ENCODE measurements around the gene LMO1. TPM values are rescaled to one million over a fixed set of nuclear protein-coding genes. Genes with fewer than 3 reads are reported as not detected.

The LMO1 gene
- polyA plus RNA-seq, 1 donor (not counting 4 experiments of a cell fraction or from before 2014, with no cell fraction given), result 0.08 TPM

GRCh38 chr11:8186429-8186828, 77.2 kb downstream of the LMO1 start:
- dilution Hi-C loops (cut with MboI; ENCODE audit: extremely low pct_ligation_motif_present, low sequenced_read_pairs), result no loop called here
- Histone ChIP-seq H3K4me2 (ENCODE audit: control insufficient read depth, extremely low read depth, insufficient read depth, low read depth, low read length) (no peak overlapping the region), H3K27me3 (ENCODE audit: control insufficient read depth, extremely low read depth, insufficient read depth, low read length) (no peaks in the 10 kb centered on the region), H2AFZ (ENCODE audit: control insufficient read depth, low read length) (no peak overlapping the region), H3K36me3 (ENCODE audit: control insufficient read depth in 2 of 2, extremely low read depth in 1 of 2, insufficient read depth in 2 of 2, low read length in 2 of 2) (no peaks in the 10 kb centered on the region), H4K20me1 (ENCODE audit: control insufficient read depth, extremely low read depth, insufficient read depth, low read length) (no peaks in the 10 kb centered on the region), H3K4me3 (ENCODE audit: control insufficient read depth in 2 of 3, extremely low read depth in 1 of 3, insufficient read depth in 2 of 3, low read depth in 1 of 3, low read length in 3 of 3) (no peak overlapping the region), H3K9me3 (ENCODE audit: control insufficient read depth, low read depth, low read length) (no peaks in the 10 kb centered on the region), H3K27ac (ENCODE audit: control insufficient read depth, insufficient read depth, low read length) (no peak overlapping the region), H3K9ac (ENCODE audit: control insufficient read depth, extremely low read depth, insufficient read depth, low read length) (no peak overlapping the region), H3K9me1 (ENCODE audit: control insufficient read depth, extremely low read depth, insufficient read depth, low read length) (no peaks in the 10 kb centered on the region), H3K4me1 (ENCODE audit: control insufficient read depth, extremely low read depth, insufficient read depth, low read length) (no peaks in the 10 kb centered on the region), H3K79me2 (ENCODE audit: control insufficient read depth, insufficient read depth, low read length) (no peaks in the 10 kb centered on the region)
- TF ChIP-seq EZH2 (IDR thresholded peaks at IDR 0.05; ENCODE audit: low read length), result no peak
- no peak for TF ChIP-seq CTCF (optimal IDR thresholded peaks at IDR 0.05 in 1 of 3, IDR thresholded peaks at IDR 0.05 in 1 of 3, conservative IDR thresholded peaks at IDR 0.05 in 1 of 3; ENCODE audit: extremely low read depth in 1 of 3, insufficient read depth in 2 of 3, low read length in 3 of 3)
- FAIRE-seq (no peak), DNase-seq (ENCODE audit: low read depth, low spot score) (no peak)

- peaks cover 9% of the 10 kb centered on the region for H3K27me3 ChIP-seq (ENCODE audit: control insufficient read depth, extremely low read depth, insufficient read depth, low read length)
- no peak overlapping the region for H3K9ac ChIP-seq (ENCODE audit: control insufficient read depth, extremely low read depth, insufficient read depth, low read length)
- no peaks in the 10 kb centered on the region for H3K4me1 ChIP-seq (ENCODE audit: control insufficient read depth, extremely low read depth, insufficient read depth, low read length)
- no peak for TF ChIP-seq EZH2 (IDR thresholded peaks at IDR 0.05; ENCODE audit: low read length)
- no peak for TF ChIP-seq CTCF (optimal IDR thresholded peaks at IDR 0.05 in 1 of 3, IDR thresholded peaks at IDR 0.05 in 1 of 3, conservative IDR thresholded peaks at IDR 0.05 in 1 of 3; ENCODE audit: extremely low read depth in 1 of 3, insufficient read depth in 2 of 3, low read length in 3 of 3)
- H3K27ac ChIP-seq (ENCODE audit: control insufficient read depth, insufficient read depth, low read length), result no peak overlapping the region
- no peaks in the 10 kb centered on the region for H3K9me3 ChIP-seq (ENCODE audit: control insufficient read depth, low read depth, low read length)
- no peaks in the 10 kb centered on the region for H3K36me3 ChIP-seq (ENCODE audit: control insufficient read depth in 2 of 2, extremely low read depth in 1 of 2, insufficient read depth in 2 of 2, low read length in 2 of 2)
- no peaks in the 10 kb centered on the region for H4K20me1 ChIP-seq (ENCODE audit: control insufficient read depth, extremely low read depth, insufficient read depth, low read length)
- H3K4me2 ChIP-seq (ENCODE audit: control insufficient read depth, extremely low read depth, insufficient read depth, low read depth, low read length), result no peak overlapping the region
- no peak overlapping the region for H3K4me3 ChIP-seq (ENCODE audit: control insufficient read depth in 2 of 3, extremely low read depth in 1 of 3, insufficient read depth in 2 of 3, low read depth in 1 of 3, low read length in 3 of 3)
- dilution Hi-C loops (cut with MboI; ENCODE audit: extremely low pct_ligation_motif_present, low sequenced_read_pairs), result no loop called here
- H2AFZ ChIP-seq (ENCODE audit: control insufficient read depth, low read length), result no peak overlapping the region
- DNase-seq (ENCODE audit: low read depth, low spot score), result no peak
- no peaks in the 10 kb centered on the region for H3K9me1 ChIP-seq (ENCODE audit: control insufficient read depth, extremely low read depth, insufficient read depth, low read length)
- no peaks in the 10 kb centered on the region for H3K79me2 ChIP-seq (ENCODE audit: control insufficient read depth, insufficient read depth, low read length)
- no peak for FAIRE-seq
Observed at GRCh38 chr11:8183111-8183510, 80.6 kb downstream of the LMO1 start.

Measured in keratinocyte (primary cell).